GM19468 (cell line): Measurements from ENCODE around the gene ZKSCAN7.
"Not testable (repeated sequence)": the region's sequence is repeated elsewhere in the genome, so short reads cannot be mapped to it uniquely, and the experiment has no call there.

Experiments
- ATAC-seq: cut with Tn5 transposase; IDR thresholded peaks from one replicate; pipeline ENCODE4 v1.9.1; 2021; ENCODE audit warnings: mild to moderate bottlenecking, moderate library complexity, moderate number of reproducible peaks; ENCODE audit not compliant: unreplicated experiment; ENCODE audit errors: extremely low read depth

Gene ZKSCAN7

DNA sequence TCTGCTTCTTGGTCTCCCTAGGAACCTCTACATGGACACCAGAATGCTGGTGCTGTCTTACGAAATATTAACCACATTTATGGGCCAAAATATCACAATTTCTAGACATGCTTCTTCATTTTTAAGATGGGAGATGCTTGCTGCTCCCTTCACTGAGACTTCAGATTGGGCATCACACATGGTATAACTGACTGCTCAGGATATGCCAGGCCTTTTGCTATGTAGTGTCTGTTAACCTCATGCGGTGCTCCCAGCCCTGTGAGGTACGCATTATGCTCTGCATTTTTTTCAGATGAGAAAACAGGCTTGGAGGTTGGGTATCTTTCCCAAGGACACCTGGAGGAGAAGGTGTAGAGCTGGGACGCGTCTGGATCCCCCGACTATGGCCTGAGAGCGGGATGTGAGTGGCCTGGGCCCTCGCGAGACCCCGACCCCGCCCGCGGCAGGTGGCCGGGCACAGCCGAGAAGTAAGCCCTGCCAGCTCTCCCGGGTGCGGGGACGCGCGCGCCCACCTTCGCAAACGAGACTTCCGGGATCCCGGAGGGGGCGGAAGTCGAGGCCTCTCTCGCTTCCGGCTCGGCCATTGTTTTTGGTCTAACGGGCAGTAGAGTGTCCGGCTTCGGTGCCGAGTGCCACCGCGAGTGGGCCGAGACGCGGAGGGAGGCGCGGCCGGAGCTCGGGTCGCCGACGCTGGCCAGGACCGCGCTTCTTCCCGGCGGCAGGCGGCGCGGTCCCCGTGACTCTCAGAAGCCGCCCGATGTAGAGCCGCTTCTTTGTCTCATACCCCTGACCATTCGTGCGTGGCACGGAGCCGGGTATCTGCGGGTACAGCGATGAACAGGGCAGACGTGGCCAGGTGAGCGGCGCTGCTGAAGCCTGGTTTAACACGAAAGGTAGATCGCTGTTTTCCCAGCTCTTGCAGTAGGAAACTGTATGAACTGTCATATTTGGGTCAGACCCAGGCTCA is at the start of gene ZKSCAN7:
Gene ZKSCAN7, plus strand, starts transcription at position 568 of the 967 bp plus-strand sequence. CDS start 1,855 bp downstream, outside the sequence.
- no peak for ATAC-seq

GRCh38 chr3:44506556-44506955 is 48.4 kb upstream of the ZKSCAN7 start:
- no peak for ATAC-seq

GRCh38 chr3:44506961-44507360 is 48.0 kb upstream of the ZKSCAN7 start:
- ATAC-seq: no peak

- ATAC-seq: no peak
Measured at GRCh38 chr3:44509393-44509921, 45.5 kb upstream of the ZKSCAN7 start.

GRCh38 chr3:44510000-44510368 is 45.0 kb upstream of the ZKSCAN7 start:
- ATAC-seq: no peak

DNA sequence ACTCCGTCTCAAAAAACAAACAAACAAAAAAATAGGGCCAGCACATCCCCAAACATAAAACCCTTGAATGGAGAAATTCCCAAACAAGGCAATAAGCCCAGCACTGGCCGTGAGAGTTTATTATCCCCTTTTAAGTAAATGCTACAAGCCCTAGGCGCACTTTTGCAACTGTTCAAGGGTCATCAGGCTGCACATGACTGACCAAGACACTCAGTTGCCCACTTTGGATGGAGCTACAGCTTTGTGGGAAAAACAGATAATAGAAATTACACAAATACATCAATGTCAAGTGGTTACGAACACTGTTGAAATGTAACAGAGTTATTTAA is 43.8 kb upstream of the ZKSCAN7 start:
- no peak for ATAC-seq

GRCh38 chr3:44513513-44513912 is 41.5 kb upstream of the ZKSCAN7 start:
- no peak for ATAC-seq

DNA sequence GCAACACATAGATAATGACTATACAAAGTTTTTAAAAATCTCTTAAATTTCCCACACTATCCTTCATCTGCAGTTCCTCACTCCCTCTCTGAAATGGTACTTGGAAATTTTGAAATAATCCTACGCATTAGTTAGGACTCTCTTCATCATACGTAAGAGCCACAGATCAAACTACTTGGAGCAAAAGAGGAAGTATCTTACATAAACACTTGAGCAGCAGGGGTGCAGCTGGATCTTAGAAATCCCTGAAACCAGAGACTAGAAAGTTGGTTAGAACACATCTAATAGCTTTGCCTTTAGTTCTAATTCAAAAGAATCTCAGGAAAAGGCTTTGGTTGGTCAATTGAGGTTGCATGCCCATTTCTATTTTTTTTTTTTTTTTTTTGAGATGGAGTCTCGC is 38.8 kb upstream of the ZKSCAN7 start:
- no peak for ATAC-seq

GRCh38 chr3:44518782-44519156 is 36.2 kb upstream of the ZKSCAN7 start:
- ATAC-seq: no peak

DNA sequence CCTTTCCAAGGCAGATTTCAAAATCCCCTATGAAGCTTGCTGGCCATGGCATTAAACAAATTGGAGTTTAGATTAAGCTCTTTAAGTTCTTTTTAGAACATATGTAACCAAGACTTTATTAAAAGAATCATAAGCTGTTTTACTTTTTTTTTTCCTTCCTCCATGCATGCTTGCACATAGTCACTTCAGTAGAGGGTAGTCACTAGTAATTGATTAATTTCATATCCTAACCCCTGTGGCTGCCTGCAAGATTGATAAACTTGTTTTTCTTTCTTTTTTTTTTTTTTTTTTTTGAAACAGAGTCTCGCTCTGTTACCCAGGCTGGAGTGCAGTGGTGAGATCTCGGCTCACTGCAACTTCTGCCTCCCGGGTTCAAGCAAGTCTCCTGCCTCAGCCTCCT is 33.3 kb upstream of the ZKSCAN7 start:
- ATAC-seq: no peak

DNA sequence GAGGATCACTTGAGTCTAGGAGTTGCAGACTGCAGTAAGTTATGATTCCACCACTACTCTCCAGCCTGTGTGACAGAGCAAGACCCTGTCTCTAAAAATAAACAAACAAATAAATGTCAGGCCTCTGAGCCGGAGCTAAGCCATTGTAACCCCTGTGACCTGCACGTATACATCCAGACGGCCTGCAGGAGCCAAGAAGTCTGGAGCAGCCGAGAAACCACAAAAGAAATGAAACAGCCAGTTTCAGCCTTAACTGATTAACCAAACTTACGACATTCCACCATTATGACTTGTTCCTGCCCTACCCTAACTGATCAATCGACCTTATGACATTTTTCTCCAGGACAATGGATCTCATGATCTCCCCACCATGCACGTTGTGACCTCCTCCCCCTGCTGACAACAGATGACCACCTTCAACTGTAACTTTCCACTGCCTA is 32.5 kb upstream of the ZKSCAN7 start:
- ATAC-seq: no peak

DNA sequence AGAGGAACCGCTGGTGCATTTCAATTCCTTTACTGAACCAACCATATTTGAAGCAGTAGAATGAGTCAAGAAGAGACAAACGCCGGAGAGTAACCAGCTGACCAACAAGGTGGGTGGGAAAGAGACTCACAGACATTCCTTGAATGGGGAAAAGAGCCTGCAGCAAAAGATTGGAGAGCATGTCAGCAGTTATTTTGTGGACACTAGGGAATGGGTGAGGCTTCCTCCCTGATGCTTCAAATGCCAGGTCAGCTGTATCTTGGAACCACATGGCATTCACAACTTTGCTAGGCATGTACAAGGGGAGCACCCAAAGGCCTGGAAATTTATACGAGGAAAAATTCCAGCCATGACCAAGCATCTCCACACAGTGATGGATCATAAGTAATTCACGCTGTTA is 29.9 kb upstream of the ZKSCAN7 start:
- ATAC-seq: no peak

DNA sequence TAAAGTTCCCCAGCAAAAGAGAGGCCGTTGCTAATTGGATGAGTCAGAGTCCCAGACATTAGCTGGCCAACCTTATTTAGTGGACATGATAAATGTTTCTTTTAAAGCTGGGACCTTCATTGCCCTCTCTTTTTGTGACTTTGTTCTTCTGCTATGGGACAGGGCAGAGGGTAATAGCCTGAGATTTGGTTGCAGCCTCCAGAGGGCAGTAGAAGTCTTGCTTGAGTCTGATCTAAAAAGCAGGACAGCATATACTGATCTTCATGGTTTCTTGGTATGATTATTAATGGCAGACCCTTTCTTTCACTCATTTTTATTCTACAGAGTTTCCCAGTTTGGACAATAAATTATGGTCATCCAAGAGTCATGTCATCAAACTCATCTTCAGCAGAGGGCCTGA is 25.1 kb upstream of the ZKSCAN7 start:
- no peak for ATAC-seq

DNA sequence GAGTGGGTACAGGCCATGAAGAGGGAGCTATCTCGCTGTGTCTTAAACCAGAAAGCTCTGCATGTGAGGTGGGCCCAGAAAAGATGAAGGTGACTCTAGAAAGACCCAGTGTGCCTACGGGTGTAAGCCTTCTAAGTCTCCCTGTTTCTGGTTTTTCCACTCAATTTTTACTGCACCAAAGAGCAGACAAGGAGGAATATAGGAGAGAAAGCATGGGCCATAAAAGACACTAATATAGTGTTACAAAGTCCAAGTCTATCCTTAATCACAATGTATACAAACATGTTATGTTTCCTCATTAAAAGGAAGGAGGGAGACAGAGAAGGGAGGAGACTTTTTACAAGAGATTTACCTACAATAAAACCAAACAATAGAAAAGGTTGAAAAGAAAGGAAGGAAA is 24.1 kb upstream of the ZKSCAN7 start:
- ATAC-seq: no peak

DNA sequence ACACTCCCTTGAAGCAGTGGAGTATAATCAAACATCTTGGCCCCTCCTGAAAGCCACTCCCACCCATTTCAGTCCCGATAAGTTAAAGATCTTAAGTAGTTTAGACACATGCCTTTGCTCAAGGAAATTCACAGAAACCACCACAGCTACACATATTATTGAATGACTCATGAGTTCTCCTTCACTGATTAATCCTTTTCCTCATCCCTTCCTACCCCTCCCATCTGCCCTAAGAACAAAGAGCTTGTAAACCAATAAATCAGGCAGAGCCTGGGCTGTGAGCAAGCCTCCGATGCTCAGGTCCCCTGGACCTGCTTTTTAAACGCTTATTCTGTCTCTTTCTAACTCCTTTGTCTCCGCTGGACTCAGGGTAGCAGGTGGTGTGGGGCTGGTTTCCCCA is 20.3 kb upstream of the ZKSCAN7 start:
- ATAC-seq: not testable (repeated sequence)

DNA sequence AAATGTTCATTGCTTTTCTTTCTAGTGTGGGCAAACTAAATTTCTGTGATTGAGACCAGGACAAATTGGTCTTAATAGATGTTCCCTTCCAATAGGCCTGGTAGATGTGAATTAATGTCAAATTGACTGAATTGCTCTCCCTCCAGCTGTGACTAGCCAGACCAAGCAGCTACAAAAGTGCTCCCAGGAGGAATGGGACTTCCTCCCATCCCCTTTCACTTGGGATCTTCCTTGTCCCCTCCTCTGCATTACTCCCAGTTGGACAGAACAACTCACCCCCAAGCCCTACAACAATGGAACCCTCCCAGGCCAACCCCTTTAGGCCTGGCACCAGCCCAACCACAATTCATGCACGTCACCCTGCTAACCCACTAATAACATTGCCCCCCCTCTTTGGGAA is 19.6 kb upstream of the ZKSCAN7 start:
- no peak for ATAC-seq

DNA sequence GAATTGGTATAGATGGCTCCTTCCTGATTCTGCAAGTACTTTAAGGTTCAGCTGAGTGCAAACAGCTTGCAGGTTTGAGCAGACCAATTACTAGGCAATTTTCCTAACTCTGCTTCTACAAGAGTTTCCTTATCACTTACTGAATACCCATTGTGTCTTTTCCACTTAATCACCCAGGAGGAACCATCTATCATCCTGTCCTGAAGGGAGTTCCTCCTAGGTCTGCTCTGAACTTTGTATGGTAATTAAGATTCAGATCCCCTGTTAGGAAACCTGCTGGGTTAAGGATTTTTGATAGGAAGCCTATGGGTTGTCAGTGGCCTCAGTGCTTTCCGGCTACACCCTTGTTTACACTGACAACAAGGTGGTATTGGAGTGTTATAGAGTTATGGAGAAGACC is 10.2 kb upstream of the ZKSCAN7 start:
- not testable (repeated sequence) for ATAC-seq

- ATAC-seq: no peak
Measured at GRCh38 chr3:44555723-44556122, 730 bp downstream of the ZKSCAN7 start.

GRCh38 chr3:44557074-44557473 is 2.1 kb downstream of the ZKSCAN7 start:
- no peak for ATAC-seq

DNA sequence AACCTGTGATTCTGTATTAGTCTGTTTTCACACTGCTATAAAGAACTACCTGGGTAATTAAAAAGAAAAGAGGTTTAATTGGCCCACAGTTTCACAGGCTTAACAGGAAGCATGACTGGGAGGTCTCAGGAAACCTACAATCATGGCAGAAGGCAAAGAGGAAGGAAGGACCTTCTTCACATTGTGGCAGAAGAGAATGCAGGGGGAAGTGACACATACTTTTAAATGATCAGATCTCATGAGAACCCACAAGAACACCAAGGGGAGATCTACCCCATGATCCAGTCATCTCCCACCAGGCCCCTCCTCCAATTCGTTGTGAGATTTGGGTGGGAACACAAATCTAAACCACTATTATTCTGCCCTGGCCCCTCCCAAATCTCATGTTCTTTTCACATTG is 6.1 kb downstream of the ZKSCAN7 start:
- no peak for ATAC-seq

- no peak for ATAC-seq
Measured at GRCh38 chr3:44562147-44562546, 7.2 kb downstream of the ZKSCAN7 start.

GRCh38 chr3:44568561-44568960 is 13.6 kb downstream of the ZKSCAN7 start:
- no peak for ATAC-seq
